ENCODE data around the gene COPG2.

DNA sequence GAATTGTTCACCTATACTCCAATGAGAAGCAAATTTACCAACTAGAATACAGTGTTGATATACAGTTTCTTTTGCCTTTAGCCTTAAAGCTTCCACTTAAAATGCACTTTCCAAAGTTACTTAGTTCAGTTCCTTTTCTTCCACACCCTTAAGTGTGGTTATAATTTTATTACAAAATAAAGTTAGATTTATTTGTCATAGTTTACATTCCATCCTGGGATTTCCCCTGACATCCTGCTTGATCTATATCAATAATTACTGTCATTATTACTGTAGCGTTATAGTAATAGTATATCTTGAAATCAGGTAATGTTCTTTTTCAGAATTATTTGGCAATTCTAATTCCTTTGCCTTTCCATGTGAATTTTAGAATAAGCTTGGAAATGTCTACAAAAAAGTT lies 199.9 kb downstream of the COPG2 start:
- TF ChIP-seq, protein P1, sequence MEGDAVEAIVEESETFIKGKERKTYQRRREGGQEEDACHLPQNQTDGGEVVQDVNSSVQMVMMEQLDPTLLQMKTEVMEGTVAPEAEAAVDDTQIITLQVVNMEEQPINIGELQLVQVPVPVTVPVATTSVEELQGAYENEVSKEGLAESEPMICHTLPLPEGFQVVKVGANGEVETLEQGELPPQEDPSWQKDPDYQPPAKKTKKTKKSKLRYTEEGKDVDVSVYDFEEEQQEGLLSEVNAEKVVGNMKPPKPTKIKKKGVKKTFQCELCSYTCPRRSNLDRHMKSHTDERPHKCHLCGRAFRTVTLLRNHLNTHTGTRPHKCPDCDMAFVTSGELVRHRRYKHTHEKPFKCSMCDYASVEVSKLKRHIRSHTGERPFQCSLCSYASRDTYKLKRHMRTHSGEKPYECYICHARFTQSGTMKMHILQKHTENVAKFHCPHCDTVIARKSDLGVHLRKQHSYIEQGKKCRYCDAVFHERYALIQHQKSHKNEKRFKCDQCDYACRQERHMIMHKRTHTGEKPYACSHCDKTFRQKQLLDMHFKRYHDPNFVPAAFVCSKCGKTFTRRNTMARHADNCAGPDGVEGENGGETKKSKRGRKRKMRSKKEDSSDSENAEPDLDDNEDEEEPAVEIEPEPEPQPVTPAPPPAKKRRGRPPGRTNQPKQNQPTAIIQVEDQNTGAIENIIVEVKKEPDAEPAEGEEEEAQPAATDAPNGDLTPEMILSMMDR (IDR thresholded peaks at IDR 0.05): no peak
- TF ChIP-seq ZNF317 (CRISPR knock-in tag; IDR thresholded peaks at IDR 0.05; ENCODE audit: borderline replicate concordance, low read depth) (no peak), NFE2L1 (CRISPR knock-in tag; IDR thresholded peaks at IDR 0.05) (no peak)
